Heart right ventricle (tissue), 16 donors: ENCODE measurements around the gene MRM1. TPM values are rescaled to one million over a fixed set of nuclear protein-coding genes. Genes with fewer than 3 reads are reported as not detected.

ENCODE experiments used
- ATAC-seq, 8 donors: fragments of 200-7000 bp; cut with Tn5 transposase; one replicate each; pipeline ENCODE4 v1.9.1; 2020; ENCODE audit warnings: mild to moderate bottlenecking in 8 of 8, moderate library complexity in 8 of 8, moderate number of reproducible peaks in 1 of 8
- DNase-seq, 2 donors: peaks; one replicate each; pipeline ENCODE4 v3.0.0-alpha.2; 2020
- H3K27ac ChIP-seq, 10 donors: fragments of 200-600 bp; sonication (generic) in 2 of 10; one replicate each; pipeline versions ENCODE4 v1.5.0 to v1.8.0; 2020 to 2022; ENCODE audit warnings: mild to moderate bottlenecking in 3 of 10
- H3K27me3 ChIP-seq, 7 donors: fragments of 200-600 bp; one replicate each; pipeline ENCODE4 v1.8.0; 2021 to 2022; ENCODE audit warnings: mild to moderate bottlenecking in 2 of 7
- H3K36me3 ChIP-seq, 9 donors: fragments of 200-600 bp; sonication (generic) in 1 of 9; one replicate each; pipeline versions ENCODE4 v1.5.0 to v1.8.0; 2020 to 2022; ENCODE audit warnings: mild to moderate bottlenecking in 2 of 9
- H3K4me1 ChIP-seq, 9 donors: fragments of 200-600 bp; sonication (generic) in 1 of 9; one replicate each; pipeline versions ENCODE4 v1.5.0 to v1.8.0; 2020 to 2022; ENCODE audit warnings: mild to moderate bottlenecking in 4 of 9
- H3K4me3 ChIP-seq, 10 donors: fragments of 200-600 bp; sonication (generic) in 2 of 10; one replicate each; pipeline versions ENCODE4 v1.5.0 to v1.8.0; 2020 to 2022; ENCODE audit warnings: mild to moderate bottlenecking in 7 of 10, moderate library complexity in 2 of 10
- H3K9me3 ChIP-seq, 11 donors: fragments of 200-600 bp in 10 of 11; sonication (generic) in 2 of 11; one replicate each; pipeline versions ENCODE4 v1.5.0 to v1.8.0; 2013 to 2022; ENCODE audit warnings: mild to moderate bottlenecking in 2 of 11, control low read depth in 1 of 11, moderate library complexity in 1 of 11
- CTCF ChIP-seq, 9 donors: fragments of 200-600 bp; sonication (generic) in 2 of 9; IDR thresholded peaks; one replicate each; pipeline versions ENCODE4 v1.5.0 to v1.8.0; 2021 to 2022; ENCODE audit warnings: antibody characterized with exemption in 9 of 9, mild to moderate bottlenecking in 5 of 9, moderate library complexity in 1 of 9
- WGBS, 2 donors: extraction: QIAGEN DNeasy Blood & Tissue Kit; methylation state at CpG; one replicate each; pipeline ENCODE4 v1.1.7; 2013; ENCODE audit warnings: inconsistent platforms in 1 of 2; 5-methylcytosine and 5-hydroxymethylcytosine counted together
- intact Hi-C, 10 donors: fragments of 100-400 bp; cut with DNase I; formaldehyde crosslinking; loops; one replicate each; pipeline versions ENCODE4 v1.11.1 to v1.14.2; 2022
- polyA plus RNA-seq, 2 donors: library from polyadenylated mRNA; stranded (reverse); fragments of 200-250 nt; gene quantifications; one replicate each; pipeline ENCODE4 v1.2.3, GENCODE V29; 2013
- total RNA-seq, 10 donors: library from RNA; stranded (reverse); fragmentation: NEBNext Ultra II Directional in 3 of 10; extraction: Animal tissue kit (Norgen Biotek cat#: 25700) in 3 of 10; gene quantifications; one replicate each; pipeline versions ENCODE4 v1.2.1 to v1.2.4, GENCODE V29; 2021 to 2023
- donor health status: Arrhythmogenic right ventricular cardiomyopathy.
- donor health status: ischemic (EF 13 %, LVEDD 7.1; RV severe dilation, severe dysfunction).
- donor health status: healthy with polysubstance abuse.
- donor health status: DM: no; HTN: yes; CAD: no.
- donor health status: DM: no; HTN: no; CAD: no.
- donor health status: ischemic (EF 25% LVEDD 6.9; RV normal size, moderate dysfunction).
- donor health status: ischemic (EF 25% LVEDD 5.7; RV mildly dilated, moderate dysfunction).
- donor health status: healthy.
- donor health status: DM: yes; HTN: yes; CAD: no.
- donor health status: Ischemic cardiomyopathy.
- donor health status: ischemic (EF 35%, LVEDD 5.7; RV mildly dilated, moderate dysfunction).
- donor health status: nonischemic (EF 11% LVEDD 7.7; RV severe dilation, severe dysfunction).
- donor health status: DM: yes; HTN: yes; CAD: no.
- donor health status: PGD.
- donor health status: ischemic (EF 29% LVEDD 5.4; RV normal size, mild dysfunction).
- donor health status: nonischemic (EF 23%, LVEDD 6.1; RV moderate dilation, normal function).

The MRM1 gene
- total and polyA plus RNA-seq, 12 donors, result 5.5 to 10.3 (median 7.3) TPM

DNA sequence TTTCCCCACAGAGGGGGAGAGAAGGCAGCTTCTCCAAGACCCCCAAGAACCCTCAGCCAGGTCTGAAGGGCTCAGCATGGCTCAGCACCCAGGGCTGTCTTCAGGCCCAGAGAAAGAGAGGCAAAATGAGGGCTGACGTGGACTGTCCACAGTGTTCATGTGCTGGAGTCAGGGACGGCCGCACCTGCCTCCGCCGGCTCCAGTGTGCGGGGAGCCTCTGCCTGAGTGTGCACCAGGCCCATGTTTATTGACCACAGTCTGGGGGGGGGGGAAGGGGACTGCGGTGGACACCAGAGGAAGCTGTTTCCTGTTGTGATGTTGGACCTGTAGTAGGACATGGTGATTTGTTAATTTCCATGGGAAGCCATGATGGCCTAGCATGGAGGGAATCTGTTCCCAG, 6.9 kb downstream of the MRM1 start:
- Histone ChIP-seq H3K36me3 (no peaks in the 10 kb centered on the region), H3K27ac (no peak overlapping the region), H3K27me3 (peaks cover 0 to 2% (median 0%) of the 10 kb centered on the region in 7 donors), H3K4me1 (peaks cover 0 to 14% (median 8%) of the 10 kb centered on the region in 9 donors), H3K9me3 (peaks cover 0 to 3% (median 0%) of the 10 kb centered on the region in 11 donors), H3K4me3 (no peak overlapping the region)
- WGBS, 2 donors, result 87 to 88% methylated on average over 7 of the region's 7 CpGs
- TF ChIP-seq CTCF (IDR thresholded peaks at IDR 0.05), result no peak
- ATAC-seq, result no peak
- DNase-seq, result no peak
- intact Hi-C loops, result loop anchor here in 1 of 10 donors (10.0 kb wide), 1 partner anchor 767 kb away; the partner anchor contains the start of gene C17orf78

- no peak overlapping the region for H3K27ac ChIP-seq
- ATAC-seq, result peak in 7 of 8 donors; percentile 31 to 69 (median 61)
Observed at GRCh38 chr17:36608794-36609497, 7.6 kb downstream of the MRM1 start.

GRCh38 chr17:36609498-36609862, 8.1 kb downstream of the MRM1 start:
- Histone ChIP-seq H3K27me3 (peaks cover 0 to 14% (median 7%) of the 10 kb centered on the region in 7 donors), H3K27ac (no peak overlapping the region), H3K4me1 (peaks cover 0 to 11% (median 4%) of the 10 kb centered on the region in 9 donors), H3K9me3 (peaks cover 0 to 3% (median 0%) of the 10 kb centered on the region in 11 donors), H3K4me3 (no peak overlapping the region), H3K36me3 (no peaks in the 10 kb centered on the region)
- no peak for DNase-seq
- no peak for ATAC-seq
- intact Hi-C loops, result loop anchor here in 1 of 10 donors (10.0 kb wide), 1 partner anchor 765 kb away; the partner anchor contains the start of gene C17orf78
- no peak for TF ChIP-seq CTCF (IDR thresholded peaks at IDR 0.05)
- WGBS, 2 donors, result 81 to 83% methylated on average over 7 of the region's 7 CpGs

More at GRCh38 chr17:36608794-36609497, 7.6 kb downstream of the MRM1 start:
- DNase-seq, result no peak
- H3K27me3 ChIP-seq, result peaks cover 0 to 9% (median 3%) of the 10 kb centered on the region in 7 donors
- H3K4me1 ChIP-seq, result peaks cover 0 to 11% (median 4%) of the 10 kb centered on the region in 9 donors
- intact Hi-C loops, result loop anchor here in 1 of 10 donors (10.0 kb wide), 1 partner anchor 766 kb away; the partner anchor contains the start of gene C17orf78
- WGBS, 2 donors, result 39% methylated on average over 24 of the region's 24 CpGs
- no peak overlapping the region for H3K4me3 ChIP-seq
- H3K36me3 ChIP-seq, result no peaks in the 10 kb centered on the region
- H3K9me3 ChIP-seq, result peaks cover 0 to 3% (median 0%) of the 10 kb centered on the region in 11 donors
- peak in 8 of 9 donors; percentile 19 to 56 (median 38) for TF ChIP-seq CTCF (IDR thresholded peaks at IDR 0.05)

DNA sequence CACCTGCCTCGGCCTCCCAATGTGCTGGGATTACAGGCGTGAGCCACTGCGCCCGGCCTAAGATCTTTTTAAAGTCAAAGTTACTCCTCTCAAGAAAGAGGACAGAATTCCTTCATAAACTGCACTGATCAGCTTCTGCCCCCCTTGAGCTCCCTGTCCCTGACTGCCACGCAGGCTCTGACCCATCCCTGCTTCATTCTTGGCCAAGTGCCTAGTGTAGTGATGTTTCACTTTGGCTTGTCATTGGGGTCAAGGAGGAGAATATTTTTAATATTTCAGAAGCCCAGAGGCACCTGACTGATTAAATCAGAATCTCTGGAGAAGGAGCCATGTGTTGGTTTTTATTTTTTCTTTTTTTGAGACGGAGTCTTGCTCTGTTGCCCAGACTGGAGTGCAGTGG, 9.1 kb downstream of the MRM1 start:
- Histone ChIP-seq H3K36me3 (no peaks in the 10 kb centered on the region), H3K9me3 (peaks cover 0 to 3% (median 0%) of the 10 kb centered on the region in 11 donors), H3K4me1 (peaks cover 0 to 11% (median 4%) of the 10 kb centered on the region in 9 donors), H3K4me3 (no peak overlapping the region), H3K27me3 (peaks cover 0 to 21% (median 16%) of the 10 kb centered on the region in 7 donors), H3K27ac (no peak overlapping the region)
- DNase-seq (no peak), ATAC-seq (no peak)
- WGBS, 2 donors, result 69 to 74% methylated on average over 6 of the region's 6 CpGs
- no peak for TF ChIP-seq CTCF (IDR thresholded peaks at IDR 0.05)
- intact Hi-C loops, result no loop called here
